Measurements from ENCODE around the gene ANKRD44. TPM values are rescaled to one million over a fixed set of nuclear protein-coding genes. Genes with fewer than 3 reads are reported as not detected.

Gene ANKRD44
- total RNA-seq, 1 experiment from 2014 or later, result 2.4 TPM

- Histone ChIP-seq H3K27ac (ENCODE audit: low read length) (no peak overlapping the region), H3K4me2 (ENCODE audit: low read length) (no peak overlapping the region), H3K9ac (ENCODE audit: low read length) (no peak overlapping the region), H3K9me2 (replicated peaks; ENCODE audit: low read length) (no peaks in the 10 kb centered on the region), H4K20me1 (ENCODE audit: low read length) (no peaks in the 10 kb centered on the region), H3K79me2 (ENCODE audit: low read length) (no peaks in the 10 kb centered on the region), H3K4me3 (ENCODE audit: low read length) (no peak overlapping the region), H3K9me3 (ENCODE audit: low read length) (no peaks in the 10 kb centered on the region), H3F3A (ENCODE audit: low read length, unreplicated experiment) (no peaks in the 10 kb centered on the region), H3K4me1 (ENCODE audit: insufficient read depth, low read length) (no peaks in the 10 kb centered on the region), H3K36me3 (ENCODE audit: low read depth, low read length) (no peaks in the 10 kb centered on the region), H2AFZ (ENCODE audit: low read length) (no peak overlapping the region), H3K27me3 (ENCODE audit: low read length) (no peaks in the 10 kb centered on the region)
- DNase-seq (no peak), ATAC-seq (no peak)
- TF ChIP-seq EZH2phosphoT487 (IDR thresholded peaks at IDR 0.05; ENCODE audit: borderline replicate concordance, low read length) (no peak), EZH2 (IDR thresholded peaks at IDR 0.05; ENCODE audit: low read length, unreplicated experiment) (no peak), CTCF (conservative IDR thresholded peaks at IDR 0.05; ENCODE audit: low read depth, low read length) (no peak)
- intact Hi-C loops (cut with micrococcal nuclease), result no loop called here
- ChIA-PET POLR2A (ENCODE audit: unreplicated experiment) (no interaction called here), CTCF (no interaction called here)
- no TSS peak for BruUV-seq (replicated peaks)
These were observed 59.0 kb downstream of the ANKRD44 start for GRCh38 chr2:197251576-197251975.

- intact Hi-C loops (cut with micrococcal nuclease), result no loop called here
These were observed 59.4 kb downstream of the ANKRD44 start for GRCh38 chr2:197251163-197251562.

GRCh38 chr2:197250084-197250397, 60.5 kb downstream of the ANKRD44 start:
- intact Hi-C loops (cut with micrococcal nuclease), result no loop called here
- Histone ChIP-seq H3F3A (ENCODE audit: low read length, unreplicated experiment) (no peaks in the 10 kb centered on the region), H3K27me3 (ENCODE audit: low read length) (no peaks in the 10 kb centered on the region), H3K79me2 (ENCODE audit: low read length) (no peaks in the 10 kb centered on the region), H3K4me2 (ENCODE audit: low read length) (no peak overlapping the region), H4K20me1 (ENCODE audit: low read length) (no peaks in the 10 kb centered on the region), H3K9me3 (ENCODE audit: low read length) (no peaks in the 10 kb centered on the region), H3K9me2 (replicated peaks; ENCODE audit: low read length) (no peaks in the 10 kb centered on the region), H3K27ac (ENCODE audit: low read length) (no peak overlapping the region), H2AFZ (ENCODE audit: low read length) (no peak overlapping the region), H3K4me3 (ENCODE audit: low read length) (no peak overlapping the region), H3K9ac (ENCODE audit: low read length) (no peak overlapping the region), H3K4me1 (ENCODE audit: insufficient read depth, low read length) (no peaks in the 10 kb centered on the region), H3K36me3 (ENCODE audit: low read depth, low read length) (no peaks in the 10 kb centered on the region)
- no TSS peak for BruUV-seq (replicated peaks)
- POLR2A ChIA-PET (ENCODE audit: unreplicated experiment), result no interaction called here
- no peak for DNase-seq
- no peak for ATAC-seq
- CTCF ChIA-PET, result no interaction called here
- TF ChIP-seq CTCF (conservative IDR thresholded peaks at IDR 0.05; ENCODE audit: low read depth, low read length) (no peak), EZH2 (IDR thresholded peaks at IDR 0.05; ENCODE audit: low read length, unreplicated experiment) (no peak), EZH2phosphoT487 (IDR thresholded peaks at IDR 0.05; ENCODE audit: borderline replicate concordance, low read length) (no peak)

More at GRCh38 chr2:197251163-197251562, 59.4 kb downstream of the ANKRD44 start:
- Histone ChIP-seq H2AFZ (ENCODE audit: low read length) (no peak overlapping the region), H4K20me1 (ENCODE audit: low read length) (no peaks in the 10 kb centered on the region), H3K9me2 (replicated peaks; ENCODE audit: low read length) (no peaks in the 10 kb centered on the region), H3K4me2 (ENCODE audit: low read length) (no peak overlapping the region), H3K27ac (ENCODE audit: low read length) (no peak overlapping the region), H3F3A (ENCODE audit: low read length, unreplicated experiment) (no peaks in the 10 kb centered on the region), H3K4me3 (ENCODE audit: low read length) (no peak overlapping the region), H3K9me3 (ENCODE audit: low read length) (no peaks in the 10 kb centered on the region), H3K4me1 (ENCODE audit: insufficient read depth, low read length) (no peaks in the 10 kb centered on the region), H3K79me2 (ENCODE audit: low read length) (no peaks in the 10 kb centered on the region), H3K36me3 (ENCODE audit: low read depth, low read length) (no peaks in the 10 kb centered on the region), H3K27me3 (ENCODE audit: low read length) (no peaks in the 10 kb centered on the region), H3K9ac (ENCODE audit: low read length) (no peak overlapping the region)
- BruUV-seq (replicated peaks), result no TSS peak
- CTCF ChIA-PET, result no interaction called here
- ATAC-seq (no peak), DNase-seq (no peak)
- TF ChIP-seq CTCF (conservative IDR thresholded peaks at IDR 0.05; ENCODE audit: low read depth, low read length) (no peak), EZH2 (IDR thresholded peaks at IDR 0.05; ENCODE audit: low read length, unreplicated experiment) (no peak), EZH2phosphoT487 (IDR thresholded peaks at IDR 0.05; ENCODE audit: borderline replicate concordance, low read length) (no peak)
- POLR2A ChIA-PET (ENCODE audit: unreplicated experiment), result no interaction called here

Data from PC-3 (cell line).